Activated CD4-positive, CD25-positive, alpha-beta regulatory T cell (primary cell): ENCODE results near the gene GRIK4.
"Not testable (repeated sequence)": the region's sequence is repeated elsewhere in the genome, so short reads cannot be mapped to it uniquely, and the experiment has no call there.

Source experiments
- DNase-seq, 4 experiments: peaks; one replicate each; lab custom pipeline; 2025; lab: John Stamatoyannopoulos, UW

GRIK4 gene

GRCh38 chr11:120746836-120747609 lies 235.5 kb downstream of the GRIK4 start:
- no peak for DNase-seq

- no peak for DNase-seq
These were observed 236.6 kb downstream of the GRIK4 start for GRCh38 chr11:120747850-120748814.

DNA sequence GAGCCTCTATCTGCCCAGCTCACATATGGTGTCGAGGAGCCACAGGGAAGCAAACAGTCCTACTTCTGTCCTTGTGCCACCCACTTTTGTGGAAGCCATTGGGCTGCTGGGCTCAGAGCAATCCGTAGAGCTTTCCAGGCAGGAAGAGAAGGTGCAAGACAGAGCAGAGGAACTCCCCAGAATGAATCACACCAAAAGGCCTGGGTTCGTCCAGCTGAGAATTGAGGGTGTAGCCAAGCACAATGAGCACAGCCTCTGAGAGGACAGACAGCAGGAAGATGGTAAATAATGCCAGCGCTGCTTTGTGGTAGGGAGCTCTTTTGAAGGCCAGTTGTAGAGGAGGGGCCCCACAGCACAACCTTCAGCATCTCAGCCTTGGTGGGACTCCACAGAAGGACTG lies 237.8 kb downstream of the GRIK4 start:
- no peak for DNase-seq

DNA sequence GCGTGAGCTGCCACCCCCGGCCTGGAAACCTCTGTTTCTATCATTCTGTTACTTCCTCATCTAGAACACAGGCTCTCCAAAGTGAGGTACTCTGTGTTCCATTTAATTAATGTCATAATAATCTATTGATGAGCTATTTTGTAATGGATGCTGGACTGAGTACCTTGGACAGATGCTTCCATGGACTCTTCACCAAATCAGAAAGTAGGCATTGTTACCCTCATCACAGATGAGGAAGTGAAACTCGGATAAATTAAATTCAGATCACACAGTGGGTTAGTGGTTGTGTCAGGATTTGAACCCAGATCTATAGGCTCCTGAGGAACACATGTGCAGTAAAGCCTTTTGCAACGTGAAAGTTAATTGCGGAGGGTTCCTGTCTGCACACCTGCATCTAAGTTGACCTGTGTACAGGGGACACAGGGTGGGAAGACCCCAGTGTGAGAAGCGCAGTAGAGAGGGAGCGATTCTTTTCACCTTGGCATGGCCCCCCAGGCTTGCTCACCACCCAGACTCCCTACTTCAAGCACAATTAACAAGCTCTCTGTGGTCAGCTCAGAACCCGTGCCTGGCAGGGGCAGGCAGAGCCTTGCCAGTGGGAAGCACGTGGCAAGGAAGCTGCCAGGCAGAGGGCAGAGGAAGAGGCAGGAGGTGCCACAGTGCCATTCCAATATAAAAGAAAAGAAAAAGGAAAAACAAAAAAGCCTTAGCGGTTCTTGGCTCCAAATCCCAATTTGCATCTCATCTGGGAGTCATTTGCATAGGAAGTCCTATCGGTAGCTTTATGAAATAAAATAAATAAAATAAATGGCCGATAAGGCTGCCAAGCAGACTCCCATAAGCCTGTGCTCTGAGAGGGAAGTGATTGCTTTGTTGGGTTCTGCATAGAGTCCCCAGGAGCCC lies 239.3 kb downstream of the GRIK4 start:
- no peak for DNase-seq

- no peak for DNase-seq
These were observed 240.0 kb downstream of the GRIK4 start for GRCh38 chr11:120751550-120751949.

GRCh38 chr11:120752668-120753067 lies 241.1 kb downstream of the GRIK4 start:
- DNase-seq, result no peak

GRCh38 chr11:120756931-120757330 lies 245.4 kb downstream of the GRIK4 start:
- no peak for DNase-seq

DNA sequence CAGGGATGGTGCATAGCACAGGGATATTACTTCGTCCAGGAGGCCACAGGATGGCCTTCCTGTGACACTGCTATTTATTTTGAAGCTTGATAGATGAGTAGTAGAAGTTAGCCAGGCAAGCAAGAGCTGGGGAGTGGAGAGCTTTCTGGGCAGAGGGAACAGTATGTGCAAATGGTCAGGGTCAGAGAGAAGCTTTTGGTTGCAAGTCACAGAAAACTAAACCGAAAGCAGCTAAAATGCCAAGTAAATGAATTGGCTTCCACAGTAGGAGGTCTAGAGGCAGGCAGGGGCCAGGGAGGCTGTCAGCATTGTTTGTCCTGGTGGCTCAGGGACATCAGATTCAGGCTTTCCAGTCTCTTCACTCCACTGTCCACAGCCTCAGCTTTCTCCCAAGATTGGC lies 247.5 kb downstream of the GRIK4 start:
- DNase-seq, result no peak

- not testable (repeated sequence) for DNase-seq
These were observed 254.2 kb downstream of the GRIK4 start for GRCh38 chr11:120765710-120766109.

GRCh38 chr11:120766318-120766717 lies 254.8 kb downstream of the GRIK4 start:
- no peak for DNase-seq

GRCh38 chr11:120768949-120769348 lies 257.4 kb downstream of the GRIK4 start:
- DNase-seq, result no peak

- DNase-seq, result no peak
These were observed 258.4 kb downstream of the GRIK4 start for GRCh38 chr11:120769906-120770305.

GRCh38 chr11:120771551-120772060 lies 260.1 kb downstream of the GRIK4 start:
- DNase-seq, result no peak

- DNase-seq, result no peak
These were observed 262.0 kb downstream of the GRIK4 start for GRCh38 chr11:120773501-120774031.

- no peak for DNase-seq
These were observed 263.2 kb downstream of the GRIK4 start for GRCh38 chr11:120774591-120775386.

DNA sequence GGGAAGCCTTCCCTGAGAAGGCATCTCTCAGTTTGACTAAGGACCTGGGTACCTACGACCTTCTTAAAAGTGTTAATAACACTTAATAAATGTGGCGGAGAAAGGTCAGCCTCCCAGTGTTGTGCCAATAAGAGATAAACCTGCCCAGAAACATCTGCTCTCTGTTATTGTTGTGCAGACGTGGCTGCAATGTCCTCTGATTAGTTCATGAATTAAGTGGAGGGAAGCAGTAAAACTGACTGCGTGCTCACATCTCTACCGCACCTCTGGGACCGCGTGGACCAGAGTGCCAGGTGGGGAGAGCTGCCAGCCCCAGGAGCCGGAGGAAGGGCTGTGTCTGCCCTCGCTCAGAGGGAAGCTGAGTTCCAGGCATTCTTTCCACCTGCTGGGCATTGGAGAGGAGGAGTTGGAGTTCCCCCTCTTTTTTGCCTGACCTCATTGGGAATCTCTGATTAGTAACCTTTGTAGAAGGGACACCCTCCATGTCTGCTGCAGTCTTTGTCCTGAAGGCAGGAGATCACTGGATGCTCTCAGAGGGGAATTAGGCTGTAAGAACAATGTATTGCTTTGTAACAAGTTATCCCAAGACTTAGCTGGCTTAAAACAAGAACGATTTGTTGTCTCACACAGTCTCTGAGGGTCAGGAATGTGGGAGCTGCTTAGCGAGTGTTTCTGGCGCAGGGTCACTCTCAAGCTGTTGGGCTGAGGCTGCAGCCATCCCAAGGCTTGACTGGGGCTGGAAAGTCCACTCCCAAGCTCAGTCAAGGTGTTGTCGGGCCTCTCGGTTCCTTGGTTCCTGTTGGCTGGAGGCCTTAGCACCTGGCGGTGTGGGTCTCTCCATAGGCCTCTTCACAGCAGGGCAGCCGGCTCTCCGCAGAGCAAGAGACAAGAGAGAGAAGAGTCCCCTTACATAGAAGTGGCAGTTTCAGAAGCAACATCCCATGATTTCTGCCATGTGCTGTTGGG lies 264.7 kb downstream of the GRIK4 start:
- DNase-seq, result no peak

DNA sequence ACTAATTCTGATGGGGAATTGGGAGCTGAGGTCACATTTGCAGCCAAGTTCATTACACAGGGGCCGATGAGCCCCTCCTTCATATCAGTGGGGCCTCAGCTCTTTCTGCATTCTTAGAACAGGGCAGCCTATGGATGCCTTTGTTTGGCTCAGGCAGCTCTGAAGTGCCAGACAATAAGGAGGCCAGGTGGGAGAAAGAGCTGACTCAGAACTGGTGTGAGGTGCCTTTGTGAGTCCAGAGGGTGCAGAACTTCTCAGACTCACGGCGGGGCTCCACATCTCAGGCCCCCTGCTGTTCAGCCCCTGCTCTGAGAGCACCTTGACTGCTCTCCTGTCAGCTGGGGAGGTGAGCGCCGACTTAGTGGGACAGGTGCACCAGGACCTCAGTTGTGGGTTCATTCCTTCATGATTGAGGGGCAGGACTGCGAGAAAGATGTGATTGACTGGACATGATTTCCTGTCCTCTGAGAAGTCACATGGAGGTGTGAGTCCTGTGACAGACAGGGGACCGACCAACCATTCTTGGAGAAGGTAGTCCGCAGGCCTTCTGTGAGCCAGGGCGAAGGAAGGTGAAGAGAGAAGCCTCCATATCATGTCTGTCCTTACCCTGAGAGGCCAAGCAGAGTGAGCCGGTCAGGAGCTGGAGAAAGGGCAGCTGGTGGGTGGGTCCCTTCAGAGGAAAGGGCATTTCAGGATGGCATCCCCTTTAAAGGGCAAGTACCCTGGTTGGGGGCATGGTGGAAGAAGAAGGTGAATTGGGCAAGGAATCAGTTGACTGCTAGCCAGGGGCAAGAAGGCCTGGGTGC lies 267.3 kb downstream of the GRIK4 start:
- no peak for DNase-seq

- no peak for DNase-seq
These were observed 268.7 kb downstream of the GRIK4 start for GRCh38 chr11:120780239-120780638.
